Caco-2 (cell line): Measurements from ENCODE around the gene TEAD3. TPM values are rescaled to one million over a fixed set of nuclear protein-coding genes. Genes with fewer than 3 reads are reported as not detected.

Experiments used
- BruUV-seq: library from RNA; stranded (reverse); fragments of 400-500 nt; replicated peaks from 2 replicates; lab custom pipeline; 2021; lab: Mats Ljungman, UMichigan
- CTCF ChIA-PET: fragments of 300-600 bp; sonication (Branson Sonifier 250); formaldehyde crosslinking; loops from one replicate; lab custom pipeline; 2022; ENCODE audit warnings: antibody characterized with exemption; lab: Charles Lee
- POLR2A ChIA-PET: fragments of 300-600 bp; sonication (Branson Sonifier 250); formaldehyde crosslinking; loops from one replicate; lab custom pipeline; 2022; ENCODE audit warnings: antibody characterized with exemption; lab: Charles Lee
- DNase-seq, 2 experiments: peaks; one replicate each; pipeline versions ENCODE4 v3.0.0 to v3.0.0-alpha.2; 2020 to 2022
- H3K27me3 ChIP-seq: replicated peaks from 2 replicates; pipeline ENCODE4 v1.6.0; 2011; ENCODE audit warnings: low read length; ENCODE audit not compliant: control insufficient read depth, insufficient read depth
- H3K36me3 ChIP-seq: 2 replicates; pipeline ENCODE4 v1.5.1; 2011; ENCODE audit warnings: low read length; ENCODE audit not compliant: control insufficient read depth, insufficient read depth
- H3K4me1 ChIP-seq: fragments of 250-450 bp; sonication (Bioruptor Pico); 2 replicates; pipeline ENCODE4 v1.5.1; 2020; ENCODE audit warnings: mild to moderate bottlenecking
- H3K4me3 ChIP-seq: 2 replicates; pipeline ENCODE4 v1.5.1; 2011; ENCODE audit warnings: low read depth, mild to moderate bottlenecking, control low read depth, low read length
- H3K9me3 ChIP-seq: fragments of 250-450 bp; sonication (Bioruptor Pico); 2 replicates; pipeline ENCODE4 v1.5.1; 2020; ENCODE audit warnings: mild to moderate bottlenecking, moderate library complexity
- H3K27ac Mint-ChIP-seq: one replicate; pipeline ENCODE4 v1.8.0; 2022; ENCODE audit warnings: mixed read lengths; ENCODE audit not compliant: unreplicated experiment
- H3K27me3 Mint-ChIP-seq: one replicate; pipeline ENCODE4 v1.8.0; 2022; ENCODE audit warnings: mixed read lengths; ENCODE audit not compliant: insufficient read depth, unreplicated experiment
- H3K36me3 Mint-ChIP-seq: one replicate; pipeline ENCODE4 v1.8.0; 2022; ENCODE audit warnings: mild to moderate bottlenecking, mixed read lengths; ENCODE audit not compliant: insufficient read depth, unreplicated experiment
- H3K4me1 Mint-ChIP-seq: one replicate; pipeline ENCODE4 v1.8.0; 2022; ENCODE audit warnings: low read depth, mixed read lengths; ENCODE audit not compliant: unreplicated experiment
- H3K4me3 Mint-ChIP-seq: one replicate; pipeline ENCODE4 v1.8.0; 2022; ENCODE audit warnings: mild to moderate bottlenecking, moderate library complexity, mixed read lengths; ENCODE audit not compliant: unreplicated experiment
- H3K9me3 Mint-ChIP-seq: one replicate; pipeline ENCODE4 v1.8.0; 2022; ENCODE audit warnings: mixed read lengths; ENCODE audit not compliant: unreplicated experiment
- CTCF ChIP-seq, 2 experiments: fragments of 200-600 bp in 1 of 2; IDR thresholded peaks; 1 replicate in 1 of 2; 2 replicates in 1 of 2; pipeline versions ENCODE4 v1.5.1 to v1.8.0; 2011 to 2022; ENCODE audit warnings: antibody characterized with exemption in 1 of 2, control low read depth in 1 of 2, inconsistent platforms in 1 of 2, low read depth in 1 of 2, low read length in 1 of 2, mild to moderate bottlenecking in 1 of 2, moderate library complexity in 1 of 2; ENCODE audit not compliant: insufficient read depth in 1 of 2, severe bottlenecking in 1 of 2, unreplicated experiment in 1 of 2
- intact Hi-C: fragments of 100-400 bp; cut with micrococcal nuclease; formaldehyde crosslinking; loops from one replicate; pipeline ENCODE4 v1.10.0; 2022; ENCODE audit not compliant: unreplicated experiment
- total RNA-seq: library from RNA; stranded (reverse); gene quantifications from 2 replicates; pipeline ENCODE4 v1.2.3, GENCODE V29; 2022

TEAD3 gene
- total RNA-seq, 1 experiment from 2014 or later = 57.2 TPM

GRCh38 chr6:35524380-35525020 is 27.6 kb upstream of the TEAD3 start:
- peaks cover 6% of the 10 kb centered on the region for H3K4me1 Mint-ChIP-seq
- no peaks in the 10 kb centered on the region for H3K9me3 Mint-ChIP-seq
- H3K27me3 ChIP-seq = no peaks in the 10 kb centered on the region
- peaks cover 7% of the 10 kb centered on the region; the same call in 1 of the 2 replicates for H3K4me1 ChIP-seq
- H3K4me3 ChIP-seq = no peak overlapping the region
- no peaks in the 10 kb centered on the region for H3K36me3 ChIP-seq
- DNase-seq = no peak
- intact Hi-C loops = loop anchor here (10.0 kb wide), 1 partner anchor 230 kb away; the partner anchor contains the start of gene DEF6
- H3K36me3 Mint-ChIP-seq = no peaks in the 10 kb centered on the region
- ChIA-PET CTCF (interaction anchor here (0.7 to 3.5 kb wide), 3 partner anchors 28 to 212 kb away, joined by 8 to 25 read pairs (median 10); partner anchors contain the start of gene ARMC12), POLR2A (no interaction called here)
- H3K27me3 Mint-ChIP-seq = no peaks in the 10 kb centered on the region
- H3K4me3 Mint-ChIP-seq = no peak overlapping the region
- no peak for TF ChIP-seq CTCF (IDR thresholded peaks at IDR 0.05; ENCODE audit: insufficient read depth in 1 of 2, low read depth in 1 of 2, low read length in 1 of 2, severe bottlenecking in 1 of 2, unreplicated experiment in 1 of 2)
- no TSS peak for BruUV-seq
- no peak overlapping the region for H3K27ac Mint-ChIP-seq
- no peaks in the 10 kb centered on the region for H3K9me3 ChIP-seq

GRCh38 chr6:35522660-35523658 is 26.1 kb upstream of the TEAD3 start:
- no peak overlapping the region for H3K4me3 Mint-ChIP-seq
- no TSS peak for BruUV-seq
- H3K4me1 ChIP-seq = peaks cover 11% of the 10 kb centered on the region; the same call in 1 of the 2 replicates
- no peaks in the 10 kb centered on the region for H3K36me3 Mint-ChIP-seq
- ChIA-PET CTCF (interaction anchor here (0.5 to 3.5 kb wide), 19 partner anchors 8 to 611 kb away, joined by 3 to 25 read pairs (median 4); partner anchors contain the start of gene ARMC12), POLR2A (interaction anchor here (0.6 kb wide), 2 partner anchors 25 to 49 kb away, joined by 3 to 4 read pairs; no protein-coding TSS in a partner anchor)
- peak; percentile 93 to 96 for TF ChIP-seq CTCF (IDR thresholded peaks at IDR 0.05; ENCODE audit: insufficient read depth in 1 of 2, low read depth in 1 of 2, low read length in 1 of 2, severe bottlenecking in 1 of 2, unreplicated experiment in 1 of 2)
- H3K27ac Mint-ChIP-seq = no peak overlapping the region
- H3K9me3 Mint-ChIP-seq = no peaks in the 10 kb centered on the region
- no peaks in the 10 kb centered on the region for H3K27me3 ChIP-seq
- H3K27me3 Mint-ChIP-seq = no peaks in the 10 kb centered on the region
- peak; percentile 71 to 74 for DNase-seq
- no peaks in the 10 kb centered on the region for H3K9me3 ChIP-seq
- intact Hi-C loops = loop anchor here (1.0 to 10.0 kb wide), 3 partner anchors 62 to 228 kb away; partner anchors contain the start of gene DEF6
- peaks cover 7% of the 10 kb centered on the region for H3K4me1 Mint-ChIP-seq
- no peaks in the 10 kb centered on the region for H3K36me3 ChIP-seq
- no peak overlapping the region for H3K4me3 ChIP-seq

GRCh38 chr6:35522151-35522550 is 25.3 kb upstream of the TEAD3 start:
- POLR2A ChIA-PET = interaction anchor here (0.6 kb wide), 1 partner anchor 24 kb away, joined by 4 read pairs; no protein-coding TSS in a partner anchor
- H3K36me3 ChIP-seq = no peaks in the 10 kb centered on the region
- no peaks in the 10 kb centered on the region for H3K9me3 ChIP-seq
- no peak for TF ChIP-seq CTCF (IDR thresholded peaks at IDR 0.05; ENCODE audit: insufficient read depth in 1 of 2, low read depth in 1 of 2, low read length in 1 of 2, severe bottlenecking in 1 of 2, unreplicated experiment in 1 of 2)
- peaks cover 7% of the 10 kb centered on the region for H3K4me1 Mint-ChIP-seq
- intact Hi-C loops = loop anchor here (2.0 to 10.0 kb wide), 2 partner anchors 63 to 227 kb away; partner anchors contain the start of gene DEF6
- no peaks in the 10 kb centered on the region for H3K27me3 Mint-ChIP-seq
- no peaks in the 10 kb centered on the region for H3K36me3 Mint-ChIP-seq
- no TSS peak for BruUV-seq
- peaks cover 11% of the 10 kb centered on the region; the same call in 1 of the 2 replicates for H3K4me1 ChIP-seq
- H3K27ac Mint-ChIP-seq = no peak overlapping the region
- no peak overlapping the region for H3K4me3 Mint-ChIP-seq
- no peaks in the 10 kb centered on the region for H3K27me3 ChIP-seq
- no peak overlapping the region for H3K4me3 ChIP-seq
- no peaks in the 10 kb centered on the region for H3K9me3 Mint-ChIP-seq
- CTCF ChIA-PET = interaction anchor here (0.5 to 3.5 kb wide), 18 partner anchors 7 to 612 kb away, joined by 3 to 25 read pairs (median 4); partner anchors contain the start of gene ARMC12
- DNase-seq = no peak
